WTC11 (cell line): ENCODE data around the gene GTF2I. TPM values are rescaled to one million over a fixed set of nuclear protein-coding genes. Genes with fewer than 3 reads are reported as not detected.

Experiments
- ATAC-seq: fragments of 200-7000 bp; cut with Tn5 transposase; 2 replicates; pipeline ENCODE4 v1.10.0; 2021; ENCODE audit warnings: mild to moderate bottlenecking, moderate library complexity
- CTCF ChIA-PET: fragments of 300-600 bp; sonication (Branson Sonifier 250); formaldehyde crosslinking; loops from one replicate; lab custom pipeline; 2021; ENCODE audit warnings: antibody characterized with exemption; lab: Charles Lee
- POLR2A ChIA-PET: fragments of 350-600 bp; sonication (Branson Sonifier 250); formaldehyde crosslinking; loops from one replicate; lab custom pipeline; 2021; ENCODE audit warnings: antibody characterized with exemption; lab: Charles Lee
- DNase-seq: peaks from one replicate; pipeline ENCODE4 v3.0.0; 2021; ENCODE audit warnings: low spot score
- H3K27ac Mint-ChIP-seq: 2 replicates; pipeline ENCODE4 v1.8.0; 2021; ENCODE audit warnings: mixed read lengths
- H3K27me3 Mint-ChIP-seq: 2 replicates; pipeline ENCODE4 v1.8.0; 2021; ENCODE audit warnings: low read depth, mild to moderate bottlenecking, moderate library complexity, mixed read lengths
- H3K36me3 Mint-ChIP-seq: 2 replicates; pipeline ENCODE4 v1.8.0; 2021; ENCODE audit warnings: mixed read lengths
- H3K4me1 Mint-ChIP-seq: 2 replicates; pipeline ENCODE4 v1.8.0; 2022; ENCODE audit warnings: mixed read lengths
- H3K4me3 Mint-ChIP-seq: 2 replicates; pipeline ENCODE4 v1.8.0; 2021; ENCODE audit warnings: mild to moderate bottlenecking, moderate library complexity, mixed read lengths
- H3K9me3 Mint-ChIP-seq: 2 replicates; pipeline ENCODE4 v1.8.0; 2021; ENCODE audit warnings: mixed read lengths
- ATF1 ChIP-seq: sonication (generic); formaldehyde crosslinking; IDR thresholded peaks from 2 replicates; pipeline ENCODE4 v1.8.1; 2023; ENCODE audit warnings: mild to moderate bottlenecking, moderate library complexity, missing genetic modification reagents
- CBFB ChIP-seq: sonication (generic); formaldehyde crosslinking; IDR thresholded peaks from 2 replicates; pipeline ENCODE4 v1.8.1; 2022; ENCODE audit warnings: mild to moderate bottlenecking, low read depth, missing genetic modification reagents
- CREB1 ChIP-seq: sonication (generic); formaldehyde crosslinking; IDR thresholded peaks from 2 replicates; pipeline ENCODE4 v1.8.0; 2023; ENCODE audit warnings: mild to moderate bottlenecking, missing genetic modification reagents
- CREM ChIP-seq: sonication (generic); formaldehyde crosslinking; IDR thresholded peaks from 2 replicates; pipeline ENCODE4 v1.8.1; 2022; ENCODE audit warnings: mild to moderate bottlenecking, missing genetic modification reagents, moderate library complexity
- EMX1 ChIP-seq: fragments of 250-450 bp; sonication (Bioruptor Pico); IDR thresholded peaks from 2 replicates; pipeline ENCODE4 v1.8.0; 2021; ENCODE audit warnings: mild to moderate bottlenecking
- ERG ChIP-seq: fragments of 250-450 bp; sonication (Bioruptor Pico); IDR thresholded peaks from 2 replicates; pipeline ENCODE4 v1.8.0; 2021; ENCODE audit warnings: mild to moderate bottlenecking
- ESRRA ChIP-seq: sonication (generic); formaldehyde crosslinking; IDR thresholded peaks from 2 replicates; pipeline ENCODE4 v1.8.1; 2022; ENCODE audit warnings: mild to moderate bottlenecking, missing genetic modification reagents, borderline replicate concordance
- FOXJ3 ChIP-seq: sonication (generic); formaldehyde crosslinking; IDR thresholded peaks from 2 replicates; pipeline ENCODE4 v1.9.0; 2021; ENCODE audit warnings: missing genetic modification reagents, mild to moderate bottlenecking, borderline replicate concordance
- GRHL2 ChIP-seq: fragments of 250-450 bp; sonication (Bioruptor Pico); IDR thresholded peaks from 2 replicates; pipeline ENCODE4 v1.8.0; 2022; ENCODE audit warnings: mild to moderate bottlenecking, moderate library complexity; ENCODE audit not compliant: insufficient replicate concordance, severe bottlenecking
- HMGA2 ChIP-seq: fragments of 250-450 bp; sonication (Bioruptor Pico); IDR thresholded peaks from 2 replicates; pipeline ENCODE4 v1.4.0; 2021; ENCODE audit warnings: mild to moderate bottlenecking, moderate library complexity
- HMGXB4 ChIP-seq: sonication (generic); formaldehyde crosslinking; IDR thresholded peaks from 2 replicates; pipeline ENCODE4 v1.8.1; 2023; ENCODE audit warnings: mild to moderate bottlenecking, moderate library complexity, missing genetic modification reagents
- JUN ChIP-seq: sonication (generic); formaldehyde crosslinking; IDR thresholded peaks from 2 replicates; pipeline ENCODE4 v1.8.0; 2023; ENCODE audit warnings: mild to moderate bottlenecking, missing genetic modification reagents
- KAT7 ChIP-seq: sonication (generic); formaldehyde crosslinking; IDR thresholded peaks from 2 replicates; pipeline ENCODE4 v1.8.1; 2023; ENCODE audit warnings: missing genetic modification reagents, mild to moderate bottlenecking, borderline replicate concordance
- MXD4 ChIP-seq: fragments of 250-450 bp; sonication (Bioruptor Pico); IDR thresholded peaks from 2 replicates; pipeline ENCODE4 v1.8.0; 2021; ENCODE audit warnings: mild to moderate bottlenecking, moderate library complexity, borderline replicate concordance
- NFATC4 ChIP-seq: fragments of 250-450 bp; sonication (Bioruptor Pico); IDR thresholded peaks from 2 replicates; pipeline ENCODE4 v1.9.0; 2021; ENCODE audit warnings: mild to moderate bottlenecking
- NFE2L1 ChIP-seq: sonication (generic); formaldehyde crosslinking; IDR thresholded peaks from 2 replicates; pipeline ENCODE4 v1.8.1; 2023; ENCODE audit warnings: missing genetic modification reagents
- NR3C1 ChIP-seq: sonication (generic); formaldehyde crosslinking; conservative IDR thresholded peaks from 2 replicates; pipeline ENCODE4 v1.8.1; 2023; ENCODE audit warnings: low read depth, mild to moderate bottlenecking, missing genetic modification reagents
- SMAD3 ChIP-seq: sonication (generic); formaldehyde crosslinking; IDR thresholded peaks from 2 replicates; pipeline ENCODE4 v1.8.0; 2022; ENCODE audit warnings: missing genetic modification reagents, mild to moderate bottlenecking, borderline replicate concordance
- SMAD4 ChIP-seq: sonication (generic); formaldehyde crosslinking; IDR thresholded peaks from 2 replicates; pipeline ENCODE4 v1.8.0; 2022; ENCODE audit warnings: mild to moderate bottlenecking, missing genetic modification reagents
- TP53 ChIP-seq: sonication (generic); formaldehyde crosslinking; IDR thresholded peaks from 2 replicates; pipeline ENCODE4 v1.8.1; 2023; ENCODE audit warnings: mild to moderate bottlenecking, missing genetic modification reagents
- ZBTB21 ChIP-seq: sonication (generic); formaldehyde crosslinking; IDR thresholded peaks from 2 replicates; pipeline ENCODE4 v1.8.1; 2023; ENCODE audit warnings: mild to moderate bottlenecking, missing genetic modification reagents, borderline replicate concordance
- ZNF121 ChIP-seq: sonication (generic); formaldehyde crosslinking; IDR thresholded peaks from 2 replicates; pipeline ENCODE4 v1.8.0; 2023; ENCODE audit warnings: missing genetic modification reagents
- ZNF219 ChIP-seq: sonication (generic); formaldehyde crosslinking; IDR thresholded peaks from 2 replicates; pipeline ENCODE4 v1.8.0; 2023; ENCODE audit warnings: missing genetic modification reagents, mild to moderate bottlenecking, borderline replicate concordance
- ZNF416 ChIP-seq: fragments of 250-450 bp; sonication (Bioruptor Pico); IDR thresholded peaks from 2 replicates; pipeline ENCODE4 v1.9.0; 2021; ENCODE audit warnings: mild to moderate bottlenecking, inconsistent platforms
- ZNF671 ChIP-seq: fragments of 250-450 bp; sonication (Bioruptor Pico); IDR thresholded peaks from 2 replicates; pipeline ENCODE4 v1.8.0; 2021; ENCODE audit warnings: mild to moderate bottlenecking
- total RNA-seq: library from RNA; stranded (reverse); gene quantifications from 3 replicates; pipeline ENCODE4 v1.2.3, GENCODE V29; 2021
- TF ChIP-seq, protein P1 (sequence below): fragments of 250-450 bp; sonication (Bioruptor Pico); IDR thresholded peaks from 2 replicates; pipeline ENCODE4 v1.9.0; 2021; ENCODE audit warnings: mild to moderate bottlenecking, borderline replicate concordance
- TF ChIP-seq, protein P2 (sequence below): fragments of 250-450 bp; sonication (Bioruptor Pico); IDR thresholded peaks from 2 replicates; pipeline ENCODE4 v1.9.0; 2021; ENCODE audit warnings: mild to moderate bottlenecking

Gene GTF2I
- total RNA-seq, 1 experiment from 2014 or later: 308 TPM

GRCh38 chr7:74682829-74683228 is 25.3 kb downstream of the GTF2I start (continued):
- TF ChIP-seq, protein P1, sequence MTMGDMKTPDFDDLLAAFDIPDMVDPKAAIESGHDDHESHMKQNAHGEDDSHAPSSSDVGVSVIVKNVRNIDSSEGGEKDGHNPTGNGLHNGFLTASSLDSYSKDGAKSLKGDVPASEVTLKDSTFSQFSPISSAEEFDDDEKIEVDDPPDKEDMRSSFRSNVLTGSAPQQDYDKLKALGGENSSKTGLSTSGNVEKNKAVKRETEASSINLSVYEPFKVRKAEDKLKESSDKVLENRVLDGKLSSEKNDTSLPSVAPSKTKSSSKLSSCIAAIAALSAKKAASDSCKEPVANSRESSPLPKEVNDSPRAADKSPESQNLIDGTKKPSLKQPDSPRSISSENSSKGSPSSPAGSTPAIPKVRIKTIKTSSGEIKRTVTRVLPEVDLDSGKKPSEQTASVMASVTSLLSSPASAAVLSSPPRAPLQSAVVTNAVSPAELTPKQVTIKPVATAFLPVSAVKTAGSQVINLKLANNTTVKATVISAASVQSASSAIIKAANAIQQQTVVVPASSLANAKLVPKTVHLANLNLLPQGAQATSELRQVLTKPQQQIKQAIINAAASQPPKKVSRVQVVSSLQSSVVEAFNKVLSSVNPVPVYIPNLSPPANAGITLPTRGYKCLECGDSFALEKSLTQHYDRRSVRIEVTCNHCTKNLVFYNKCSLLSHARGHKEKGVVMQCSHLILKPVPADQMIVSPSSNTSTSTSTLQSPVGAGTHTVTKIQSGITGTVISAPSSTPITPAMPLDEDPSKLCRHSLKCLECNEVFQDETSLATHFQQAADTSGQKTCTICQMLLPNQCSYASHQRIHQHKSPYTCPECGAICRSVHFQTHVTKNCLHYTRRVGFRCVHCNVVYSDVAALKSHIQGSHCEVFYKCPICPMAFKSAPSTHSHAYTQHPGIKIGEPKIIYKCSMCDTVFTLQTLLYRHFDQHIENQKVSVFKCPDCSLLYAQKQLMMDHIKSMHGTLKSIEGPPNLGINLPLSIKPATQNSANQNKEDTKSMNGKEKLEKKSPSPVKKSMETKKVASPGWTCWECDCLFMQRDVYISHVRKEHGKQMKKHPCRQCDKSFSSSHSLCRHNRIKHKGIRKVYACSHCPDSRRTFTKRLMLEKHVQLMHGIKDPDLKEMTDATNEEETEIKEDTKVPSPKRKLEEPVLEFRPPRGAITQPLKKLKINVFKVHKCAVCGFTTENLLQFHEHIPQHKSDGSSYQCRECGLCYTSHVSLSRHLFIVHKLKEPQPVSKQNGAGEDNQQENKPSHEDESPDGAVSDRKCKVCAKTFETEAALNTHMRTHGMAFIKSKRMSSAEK (CRISPR knock-in tag): no peak
- TF ChIP-seq JUN: no peak

DNA sequence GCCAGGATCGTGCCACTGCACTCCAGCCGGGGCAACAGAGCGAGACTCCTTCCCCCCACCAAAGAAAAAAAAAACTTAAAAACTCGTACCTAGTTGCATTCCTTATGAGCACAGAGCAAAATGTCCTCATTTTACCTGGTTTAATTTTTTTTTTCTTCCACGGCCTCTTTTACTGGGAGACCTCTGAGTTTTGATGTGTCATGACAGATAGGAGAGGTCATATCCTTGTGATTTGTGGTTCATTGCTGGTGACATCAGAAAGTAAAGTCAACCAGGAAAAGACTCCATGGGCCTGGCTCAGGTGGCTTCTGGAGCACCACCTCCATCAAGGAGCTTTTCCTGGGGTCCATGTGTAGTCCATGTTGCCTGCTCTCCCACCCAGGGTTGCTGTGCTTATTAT is 26.3 kb downstream of the GTF2I start:
- no peak for ATAC-seq
- Mint-ChIP-seq H3K36me3 (peaks cover 19% of the 10 kb centered on the region), H3K4me3 (no peak overlapping the region), H3K4me1 (peaks cover 18% of the 10 kb centered on the region), H3K27ac (peak overlapping the region; percentile 12; the same call in 1 of the 2 replicates), H3K9me3 (no peaks in the 10 kb centered on the region), H3K27me3 (no peaks in the 10 kb centered on the region)
- ChIA-PET POLR2A (no interaction called here), CTCF (interaction anchor here (0.6 kb wide), 1 partner anchor 100 kb away, joined by 3 read pairs; no protein-coding TSS in a partner anchor)
- TF ChIP-seq CREM: no peak
- peak; percentile 6; the same call in 1 of the 2 replicates for TF ChIP-seq ZNF121
- no peak for DNase-seq

DNA sequence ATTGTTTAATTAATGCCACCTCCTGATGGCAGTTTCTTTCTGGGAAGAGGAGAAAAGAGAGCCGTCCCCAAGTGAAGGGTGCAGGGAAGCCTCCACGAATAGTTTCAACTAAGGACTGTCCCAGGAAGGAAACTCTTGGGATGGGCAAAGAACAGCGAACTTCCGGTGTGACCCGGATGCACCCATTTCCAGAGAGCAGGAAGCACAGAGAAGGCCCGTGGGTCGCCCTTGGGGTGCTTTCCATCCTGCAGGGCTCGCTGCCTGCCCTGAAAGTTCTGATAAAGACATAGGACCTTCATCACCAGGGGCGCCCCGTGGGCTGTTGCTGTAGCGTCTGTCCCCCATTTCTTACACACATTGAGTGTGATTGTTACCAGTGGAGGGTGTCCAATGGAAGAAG is 27.0 kb downstream of the GTF2I start:
- ATAC-seq: no peak
- H3K9me3 Mint-ChIP-seq: no peaks in the 10 kb centered on the region

DNA sequence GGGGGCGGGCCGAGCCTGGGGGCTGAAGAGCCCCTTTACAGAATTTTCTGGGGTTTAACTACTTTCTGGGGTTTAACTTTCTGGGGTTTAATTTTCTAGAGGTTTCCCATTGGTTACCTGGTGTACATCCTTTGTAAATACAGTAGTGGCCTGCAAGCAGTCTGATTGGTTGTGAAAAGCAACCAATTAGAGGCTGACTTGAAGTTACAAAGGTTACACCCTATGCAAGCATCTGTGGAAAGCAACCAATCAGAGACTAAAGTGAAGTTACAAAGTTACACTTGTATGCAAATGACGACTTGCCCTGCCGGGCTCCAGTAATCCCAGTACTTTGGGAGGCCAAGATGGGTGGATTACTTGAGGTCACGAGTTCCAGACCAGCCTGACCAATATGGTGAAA is 27.4 kb downstream of the GTF2I start:
- no peak for ATAC-seq

More for the DNA sequence above, 27.0 kb downstream of the GTF2I start:
- TF ChIP-seq FOXJ3 (CRISPR knock-in tag) (no peak), CREB1 (CRISPR knock-in tag) (no peak), ESRRA (CRISPR knock-in tag) (no peak), TP53 (CRISPR knock-in tag) (no peak), NR3C1 (CRISPR knock-in tag) (no peak), KAT7 (CRISPR knock-in tag) (no peak), ATF1 (CRISPR knock-in tag) (no peak), ZNF671 (CRISPR knock-in tag) (no peak), HMGXB4 (no peak), NFE2L1 (CRISPR knock-in tag) (no peak), CBFB (CRISPR knock-in tag) (no peak), SMAD4 (CRISPR knock-in tag) (no peak), EMX1 (CRISPR knock-in tag) (no peak), ZNF219 (CRISPR knock-in tag) (no peak), HMGA2 (CRISPR knock-in tag) (no peak), MXD4 (CRISPR knock-in tag) (no peak)
- Mint-ChIP-seq H3K36me3 (peaks cover 21% of the 10 kb centered on the region), H3K27ac (peak overlapping the region; percentile 71; the same call in 1 of the 2 replicates), H3K4me1 (peaks cover 18% of the 10 kb centered on the region), H3K4me3 (no peak overlapping the region), H3K27me3 (no peaks in the 10 kb centered on the region)
- ChIA-PET POLR2A (no interaction called here), CTCF (no interaction called here)
- no peak for DNase-seq

More for the DNA sequence above, 27.4 kb downstream of the GTF2I start:
- Mint-ChIP-seq H3K4me3 (no peak overlapping the region), H3K4me1 (peaks cover 18% of the 10 kb centered on the region), H3K27ac (no peak overlapping the region; the same call in 1 of the 2 replicates), H3K9me3 (no peaks in the 10 kb centered on the region), H3K27me3 (no peaks in the 10 kb centered on the region), H3K36me3 (peaks cover 24% of the 10 kb centered on the region)
- POLR2A ChIA-PET: no interaction called here
- TF ChIP-seq, protein P2, sequence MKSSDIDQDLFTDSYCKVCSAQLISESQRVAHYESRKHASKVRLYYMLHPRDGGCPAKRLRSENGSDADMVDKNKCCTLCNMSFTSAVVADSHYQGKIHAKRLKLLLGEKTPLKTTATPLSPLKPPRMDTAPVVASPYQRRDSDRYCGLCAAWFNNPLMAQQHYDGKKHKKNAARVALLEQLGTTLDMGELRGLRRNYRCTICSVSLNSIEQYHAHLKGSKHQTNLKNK: no peak
- no peak for TF ChIP-seq NFATC4
- no peak for TF ChIP-seq ERG (CRISPR knock-in tag)
- TF ChIP-seq ZBTB21 (CRISPR knock-in tag): no peak
- no peak for TF ChIP-seq ZNF416
- no peak for TF ChIP-seq GRHL2
- no peak for TF ChIP-seq SMAD3 (CRISPR knock-in tag)
- DNase-seq: no peak
- CTCF ChIA-PET: no interaction called here
